H9 (cell line): ENCODE measurements around the gene PPP1R14B. TPM values are rescaled to one million over a fixed set of nuclear protein-coding genes. Genes with fewer than 3 reads are reported as not detected.

ENCODE experiments used
- DNase-seq: peaks from one replicate; pipeline ENCODE4 v3.0.0-alpha.2; 2017
- H2AFZ ChIP-seq: one replicate; pipeline ENCODE4 v1.6.1; 2013; ENCODE audit warnings: mild to moderate bottlenecking, low read length, control low read depth, moderate library complexity
- H2AK5ac ChIP-seq: 2 replicates; pipeline ENCODE4 v1.6.1; 2013; ENCODE audit warnings: low read length, control low read depth, mixed read lengths; ENCODE audit not compliant: insufficient read length
- H2BK120ac ChIP-seq: one replicate; pipeline ENCODE4 v1.6.1; 2013; ENCODE audit warnings: low read depth, mild to moderate bottlenecking, low read length, control low read depth, inconsistent platforms; ENCODE audit not compliant: poor library complexity, severe bottlenecking
- H2BK12ac ChIP-seq: 2 replicates; pipeline ENCODE4 v1.6.1; 2013; ENCODE audit warnings: low read length, control low read depth, mixed read lengths, low read depth; ENCODE audit not compliant: insufficient read length
- H2BK15ac ChIP-seq: 2 replicates; pipeline ENCODE4 v1.6.1; 2013; ENCODE audit warnings: low read depth, low read length, control low read depth
- H2BK20ac ChIP-seq: one replicate; pipeline ENCODE4 v1.6.1; 2013; ENCODE audit warnings: low read depth, mild to moderate bottlenecking, low read length, control low read depth, inconsistent platforms; ENCODE audit not compliant: poor library complexity, severe bottlenecking
- H2BK5ac ChIP-seq: 2 replicates; pipeline ENCODE4 v1.6.1; 2013; ENCODE audit warnings: low read length, control low read depth, mixed read lengths; ENCODE audit not compliant: insufficient read length
- H3K14ac ChIP-seq: 2 replicates; pipeline ENCODE4 v1.6.1; 2013; ENCODE audit warnings: low read length, control low read depth; ENCODE audit not compliant: insufficient read depth
- H3K18ac ChIP-seq: 2 replicates; pipeline ENCODE4 v1.6.1; 2013; ENCODE audit warnings: low read depth, mild to moderate bottlenecking, mixed read lengths, low read length, control low read depth; ENCODE audit not compliant: insufficient read length
- H3K23ac ChIP-seq: 2 replicates; pipeline ENCODE4 v1.6.1; 2013; ENCODE audit warnings: low read length, control low read depth, mixed read lengths, low read depth; ENCODE audit not compliant: insufficient read length
- H3K23me2 ChIP-seq: 2 replicates; pipeline ENCODE4 v1.6.1; 2013; ENCODE audit warnings: low read depth, mild to moderate bottlenecking, mixed read lengths, low read length, control low read depth; ENCODE audit not compliant: insufficient read length, poor library complexity, severe bottlenecking
- H3K27ac ChIP-seq: 2 replicates; pipeline ENCODE4 v1.5.1; 2013; ENCODE audit warnings: low read length, control low read depth, mixed read lengths, low read depth; ENCODE audit not compliant: insufficient read length
- H3K27me3 ChIP-seq: 2 replicates; pipeline ENCODE4 v1.6.1; 2013; ENCODE audit warnings: low read length, control low read depth, inconsistent platforms; ENCODE audit not compliant: insufficient read depth
- H3K4ac ChIP-seq: 2 replicates; pipeline ENCODE4 v1.6.1; 2013; ENCODE audit warnings: low read depth, mild to moderate bottlenecking, control low read depth, inconsistent platforms, low read length, moderate library complexity
- H3K4me1 ChIP-seq: 2 replicates; pipeline ENCODE4 v1.6.1; 2013; ENCODE audit warnings: low read length, control low read depth, inconsistent platforms; ENCODE audit not compliant: insufficient read depth
- H3K4me2 ChIP-seq: 2 replicates; pipeline ENCODE4 v1.6.1; 2013; ENCODE audit warnings: low read length, control low read depth, mixed read lengths; ENCODE audit not compliant: insufficient read length, insufficient read depth
- H3K56ac ChIP-seq: 2 replicates; pipeline ENCODE4 v1.6.1; 2013; ENCODE audit warnings: low read depth, mild to moderate bottlenecking, mixed read lengths, low read length, control low read depth; ENCODE audit not compliant: insufficient read length
- H3K79me1 ChIP-seq: 2 replicates; pipeline ENCODE4 v1.6.1; 2013; ENCODE audit warnings: low read depth, mild to moderate bottlenecking, moderate library complexity, low read length, control low read depth, inconsistent platforms; ENCODE audit not compliant: insufficient read depth, poor library complexity, severe bottlenecking
- H3K79me2 ChIP-seq: 2 replicates; pipeline ENCODE4 v1.6.1; 2013; ENCODE audit warnings: low read length, control low read depth, inconsistent platforms; ENCODE audit not compliant: insufficient read depth
- H3K9ac ChIP-seq: 2 replicates; pipeline ENCODE4 v1.6.1; 2013; ENCODE audit warnings: low read length, control low read depth, mixed read lengths; ENCODE audit not compliant: insufficient read length; ENCODE audit errors: extremely low read depth
- H3K9me3 ChIP-seq: one replicate; pipeline ENCODE4 v1.6.1; 2013; ENCODE audit warnings: low read depth, low read length, inconsistent platforms; ENCODE audit not compliant: control insufficient read depth
- H3T11ph ChIP-seq: one replicate; pipeline ENCODE4 v1.6.1; 2013; ENCODE audit warnings: mild to moderate bottlenecking, low read length, control low read depth, inconsistent platforms
- H4K20me1 ChIP-seq: one replicate; pipeline ENCODE4 v1.6.1; 2013; ENCODE audit not compliant: control insufficient read depth, insufficient read length, insufficient read depth
- H4K5ac ChIP-seq: 2 replicates; pipeline ENCODE4 v1.6.1; 2013; ENCODE audit warnings: low read depth, mild to moderate bottlenecking, mixed read lengths, low read length, control low read depth; ENCODE audit not compliant: insufficient read length
- H4K8ac ChIP-seq: replicated peaks from 2 replicates; pipeline ENCODE4 v1.6.1; 2013; ENCODE audit warnings: low read length, control low read depth, mixed read lengths, low read depth; ENCODE audit not compliant: insufficient read length
- H4K91ac ChIP-seq: 2 replicates; pipeline ENCODE4 v1.6.1; 2013; ENCODE audit warnings: low read depth, mild to moderate bottlenecking, moderate library complexity, mixed read lengths, low read length, control low read depth; ENCODE audit not compliant: insufficient read length
- H3K27ac Mint-ChIP-seq, 3 experiments: 2 replicates in 2 of 3; 3 replicates in 1 of 3; pipeline ENCODE4 v1.8.0; 2020 to 2021; ENCODE audit warnings: mixed read lengths in 3 of 3, mild to moderate bottlenecking in 1 of 3, moderate library complexity in 1 of 3
- H3K27me3 Mint-ChIP-seq: 2 replicates; pipeline ENCODE4 v1.8.0; 2021; ENCODE audit warnings: low read depth, mild to moderate bottlenecking, moderate library complexity, mixed read lengths
- H3K36me3 Mint-ChIP-seq, 3 experiments: 2 replicates in 2 of 3; 3 replicates in 1 of 3; pipeline ENCODE4 v1.8.0; 2020 to 2021; ENCODE audit warnings: low read depth in 3 of 3, mixed read lengths in 3 of 3; ENCODE audit not compliant: insufficient read depth in 1 of 3
- H3K4me1 Mint-ChIP-seq, 2 experiments: 2 replicates each; pipeline ENCODE4 v1.8.0; 2020; ENCODE audit warnings: mixed read lengths in 2 of 2
- H3K4me3 Mint-ChIP-seq, 2 experiments: 2 replicates in 1 of 2; 3 replicates in 1 of 2; pipeline ENCODE4 v1.8.0; 2020 to 2021; ENCODE audit warnings: mild to moderate bottlenecking in 2 of 2, mixed read lengths in 2 of 2, moderate library complexity in 1 of 2
- H3K9me3 Mint-ChIP-seq, 2 experiments: 2 replicates in 1 of 2; 3 replicates in 1 of 2; pipeline ENCODE4 v1.8.0; 2020; ENCODE audit warnings: mild to moderate bottlenecking in 2 of 2, mixed read lengths in 2 of 2, moderate library complexity in 1 of 2
- CTCF ChIP-seq: fragments of 200-600 bp; sonication (generic); conservative IDR thresholded peaks from 3 replicates; pipeline ENCODE4 v1.8.0; 2021; ENCODE audit warnings: antibody characterized with exemption, mild to moderate bottlenecking
- WGBS: extraction: QIAGEN DNeasy Blood & Tissue Kit; methylation state at CpG from one replicate; pipeline ENCODE4 v1.1.7; 2013; ENCODE audit warnings: missing lambda C conversion rate, low lambda C conversion rate, mixed read lengths; ENCODE audit not compliant: insufficient read length; ENCODE audit errors: extremely low coverage; 5-methylcytosine and 5-hydroxymethylcytosine counted together
- total RNA-seq: library from RNA; stranded (reverse); gene quantifications from 2 replicates; pipeline ENCODE4 v1.2.1, GENCODE V29; 2021

PPP1R14B gene
- total RNA-seq, 1 experiment from 2014 or later = 358 TPM

- no peak overlapping the region for H4K91ac ChIP-seq
- H4K8ac ChIP-seq = no peak overlapping the region
- H3K79me2 ChIP-seq = no peaks in the 10 kb centered on the region
- no peaks in the 10 kb centered on the region for H3K4me1 ChIP-seq
- H4K20me1 ChIP-seq = no peaks in the 10 kb centered on the region
- no peak overlapping the region for H2BK12ac ChIP-seq
- Mint-ChIP-seq H3K4me3 (no peak overlapping the region), H3K9me3 (no peaks in the 10 kb centered on the region), H3K36me3 (peaks cover 27 to 69% (median 48%) of the 10 kb centered on the region in 3 experiments), H3K27me3 (no peaks in the 10 kb centered on the region), H3K4me1 (peaks cover 11 to 21% of the 10 kb centered on the region in 2 experiments), H3K27ac (no peak overlapping the region)
- H2BK120ac ChIP-seq = no peak overlapping the region
- no peak overlapping the region for H3K9ac ChIP-seq
- H3K56ac ChIP-seq = no peak overlapping the region
- H4K5ac ChIP-seq = no peak overlapping the region
- no peak overlapping the region for H2BK15ac ChIP-seq
- no peak overlapping the region for H3K4ac ChIP-seq
- H2BK20ac ChIP-seq = no peak overlapping the region
- no peak overlapping the region for H3K4me2 ChIP-seq
- no peak for TF ChIP-seq CTCF
- H2AK5ac ChIP-seq = no peak overlapping the region
- no peak overlapping the region for H2BK5ac ChIP-seq
- H3K14ac ChIP-seq = no peak overlapping the region
- H3K23me2 ChIP-seq = peaks cover 8% of the 10 kb centered on the region
- no peak overlapping the region for H3K23ac ChIP-seq
- H3K27ac ChIP-seq = no peak overlapping the region
- no peak overlapping the region for H2AFZ ChIP-seq
- H3K18ac ChIP-seq = no peak overlapping the region
- no peak overlapping the region for H3T11ph ChIP-seq
- H3K79me1 ChIP-seq = no peaks in the 10 kb centered on the region
- no peak for DNase-seq
- no peaks in the 10 kb centered on the region for H3K27me3 ChIP-seq
- no peaks in the 10 kb centered on the region for H3K9me3 ChIP-seq
- no CpG with 5 or more reads among the region's 35 CpGs for WGBS
Observed at GRCh38 chr11:64265176-64266160, 18.7 kb upstream of the PPP1R14B start.
